Stimulated activated CD8-positive, alpha-beta memory T cell treated with anti-CD3 and anti-CD28 coated beads, Interleukin-4, amount 100 ng/mL, for 4 hours (primary cell): Measurements from ENCODE around the gene CLPTM1L.
A peak's percentile ranks its signal among the peaks of the same experiment; 100 is the strongest.
"Not testable (repeated sequence)": the region's sequence is repeated elsewhere in the genome, so short reads cannot be mapped to it uniquely, and the experiment has no call there.

Source experiments
- DNase-seq, 2 donors: peaks; one replicate each; pipeline ENCODE4 v3.0.0-alpha.2; 2020; ENCODE audit warnings: low read depth in 2 of 2, low spot score in 1 of 2

CLPTM1L gene

DNA sequence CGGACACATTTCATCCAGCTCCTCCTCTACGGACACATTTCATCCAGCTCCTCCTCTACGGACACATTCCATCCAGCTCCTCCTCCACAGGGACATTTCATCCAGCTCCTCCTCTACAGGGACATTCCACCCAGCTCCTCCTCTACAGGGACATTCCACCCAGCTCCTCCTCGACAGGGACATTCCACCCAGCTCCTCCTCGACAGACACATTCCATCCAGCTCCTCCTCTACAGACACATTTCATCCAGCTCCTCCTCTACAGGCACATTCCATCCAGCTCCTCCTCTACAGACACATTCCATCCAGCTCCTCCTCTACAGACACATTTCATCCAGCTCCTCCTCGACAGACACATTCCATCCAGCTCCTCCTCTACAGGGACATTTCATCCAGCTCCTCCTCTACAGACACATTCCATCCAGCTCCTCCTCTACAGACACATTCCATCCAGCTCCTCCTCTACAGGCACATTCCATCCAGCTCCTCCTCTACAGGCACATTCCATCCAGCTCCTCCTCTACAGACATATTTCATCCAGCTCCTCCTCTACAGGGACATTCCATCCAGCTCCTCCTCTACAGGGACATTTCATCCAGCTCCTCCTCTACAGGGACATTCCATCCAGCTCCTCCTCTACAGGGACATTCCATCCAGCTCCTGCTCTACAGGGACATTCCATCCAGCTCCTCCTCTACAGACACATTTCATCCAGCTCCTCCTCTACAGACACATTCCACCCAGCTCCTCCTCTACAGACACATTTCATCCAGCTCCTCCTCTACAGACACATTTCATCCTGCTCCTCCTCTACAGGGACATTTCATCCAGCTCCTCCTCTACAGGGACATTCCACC lies 17.8 kb downstream of the CLPTM1L start:
- not testable (repeated sequence) for DNase-seq

DNA sequence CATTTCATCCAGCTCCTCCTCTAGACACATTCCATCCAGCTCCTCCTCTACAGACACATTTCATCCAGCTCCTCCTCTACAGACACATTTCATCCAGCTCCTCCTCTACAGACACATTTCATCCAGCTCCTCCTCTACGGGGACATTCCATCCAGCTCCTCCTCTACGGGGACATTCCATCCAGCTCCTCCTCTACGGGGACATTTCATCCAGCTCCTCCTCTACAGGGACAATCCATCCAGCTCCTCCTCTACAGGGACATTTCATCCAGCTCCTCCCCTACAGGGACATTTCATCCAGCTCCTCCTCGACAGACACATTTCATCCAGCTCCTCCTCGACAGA lies 18.4 kb downstream of the CLPTM1L start:
- DNase-seq = not testable (repeated sequence)

DNA sequence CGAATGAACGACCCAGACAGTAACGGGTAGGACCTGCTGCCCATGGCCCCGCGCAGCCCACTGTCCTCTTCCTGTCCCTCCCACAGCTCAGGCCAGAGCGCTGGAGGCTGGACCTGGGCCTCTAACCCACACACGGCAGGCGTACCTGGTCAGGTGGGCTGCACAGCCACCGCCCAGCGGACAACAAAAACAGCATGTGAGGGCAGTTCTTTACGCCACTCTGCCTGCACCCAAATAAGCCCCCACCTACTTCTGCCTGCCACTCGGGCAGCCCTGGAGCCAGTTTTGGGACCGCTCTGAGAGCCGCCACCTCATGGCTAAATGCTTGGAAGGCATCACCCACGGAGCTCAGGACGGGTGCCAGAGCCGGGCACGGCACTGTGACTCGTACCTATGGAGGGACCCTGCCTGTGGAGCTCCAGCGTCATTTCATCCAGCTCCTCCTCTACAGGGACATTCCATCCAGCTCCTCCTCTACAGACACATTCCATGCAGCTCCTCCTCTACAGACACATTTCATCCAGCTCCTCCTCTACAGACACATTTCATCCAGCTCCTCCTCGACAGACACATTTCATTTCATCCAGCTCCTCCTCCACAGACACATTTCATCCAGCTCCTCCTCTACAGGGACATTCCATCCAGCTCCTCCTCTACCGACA lies 18.9 kb downstream of the CLPTM1L start:
- DNase-seq = no peak

DNA sequence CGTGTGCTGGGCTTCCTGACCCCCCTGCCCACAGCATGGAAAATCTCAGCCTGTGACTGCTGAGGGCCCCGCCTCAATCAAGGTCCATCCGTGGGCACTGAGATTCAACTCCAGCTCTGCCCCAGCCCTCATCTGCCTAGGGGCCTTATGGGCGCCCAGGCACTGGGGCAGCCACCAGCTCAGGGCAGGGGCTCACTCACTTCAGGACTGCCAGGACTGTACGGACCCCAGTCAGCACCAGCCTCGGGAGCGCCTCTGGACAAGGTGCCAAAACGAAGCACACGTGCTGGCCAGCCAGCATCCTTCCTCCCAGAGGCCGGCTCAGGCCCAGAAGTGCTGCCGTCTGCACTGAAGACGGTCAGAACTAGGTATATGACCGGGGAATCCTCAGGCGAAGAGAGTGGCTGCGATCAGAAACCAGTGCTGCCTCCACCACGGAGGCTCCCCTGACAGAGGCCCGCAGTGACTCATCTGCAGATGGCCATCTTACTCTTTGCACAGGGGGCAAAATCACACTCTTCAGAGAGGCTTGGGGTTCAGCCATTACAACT lies 19.6 kb downstream of the CLPTM1L start:
- DNase-seq = no peak

DNA sequence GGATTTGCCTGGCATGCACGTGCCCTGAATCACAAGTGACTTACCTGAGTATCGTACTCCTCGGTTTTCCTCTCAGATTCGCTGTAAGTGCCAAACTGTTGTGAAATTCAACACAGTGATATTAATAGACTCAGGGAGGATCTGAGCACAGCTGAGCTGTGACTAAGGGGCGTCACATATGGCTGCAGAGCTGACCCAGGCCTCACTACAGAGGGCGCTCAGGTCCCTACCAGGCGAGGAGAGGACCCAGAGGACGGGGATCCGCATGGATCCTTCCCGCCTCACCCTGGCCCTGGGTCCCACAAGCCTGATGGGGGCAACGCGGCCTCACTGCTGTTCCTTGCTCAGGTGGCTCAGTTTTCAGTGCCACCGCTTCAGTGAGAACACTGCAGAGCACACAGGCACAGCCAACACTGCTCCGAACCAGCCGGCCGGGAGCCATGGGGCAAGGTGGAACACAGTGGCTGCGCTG lies 20.1 kb downstream of the CLPTM1L start:
- no peak for DNase-seq

DNA sequence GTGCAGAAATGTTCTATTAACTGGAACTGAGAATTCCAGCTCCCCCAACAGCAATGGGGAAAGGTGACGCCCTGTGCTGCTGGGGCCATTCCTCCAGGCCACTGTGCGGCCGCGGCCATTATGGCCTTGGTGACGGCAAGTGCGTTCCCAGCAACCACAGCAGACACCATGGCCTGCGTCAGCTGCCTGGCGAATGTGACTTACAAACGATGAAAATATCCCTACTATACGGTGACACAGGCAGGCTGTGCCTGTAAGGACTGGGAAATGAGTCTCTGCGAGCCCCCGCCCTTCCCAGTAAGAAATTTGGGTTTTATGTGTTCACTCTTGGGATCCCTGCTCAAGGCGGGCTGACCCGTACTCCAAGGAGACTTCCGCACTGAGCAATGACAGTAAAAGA lies 20.6 kb downstream of the CLPTM1L start:
- no peak for DNase-seq

DNA sequence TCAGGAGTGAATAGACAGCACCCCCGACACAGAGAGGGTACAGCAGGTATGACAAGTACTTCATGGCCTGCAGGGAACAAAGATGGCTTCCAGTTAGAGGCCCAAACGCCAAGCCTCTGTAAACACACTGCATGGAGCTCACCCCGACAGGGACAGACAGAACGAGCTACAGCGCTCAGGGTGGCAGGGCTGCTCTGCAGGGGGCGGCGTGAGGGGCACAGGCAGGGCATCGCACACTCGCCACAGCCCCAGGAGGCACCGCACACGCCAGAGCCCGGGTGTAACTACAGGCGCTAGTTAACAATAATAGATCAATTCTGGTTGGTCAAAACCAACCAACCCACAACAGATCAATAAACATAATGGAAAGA lies 21.1 kb downstream of the CLPTM1L start:
- no peak for DNase-seq

DNA sequence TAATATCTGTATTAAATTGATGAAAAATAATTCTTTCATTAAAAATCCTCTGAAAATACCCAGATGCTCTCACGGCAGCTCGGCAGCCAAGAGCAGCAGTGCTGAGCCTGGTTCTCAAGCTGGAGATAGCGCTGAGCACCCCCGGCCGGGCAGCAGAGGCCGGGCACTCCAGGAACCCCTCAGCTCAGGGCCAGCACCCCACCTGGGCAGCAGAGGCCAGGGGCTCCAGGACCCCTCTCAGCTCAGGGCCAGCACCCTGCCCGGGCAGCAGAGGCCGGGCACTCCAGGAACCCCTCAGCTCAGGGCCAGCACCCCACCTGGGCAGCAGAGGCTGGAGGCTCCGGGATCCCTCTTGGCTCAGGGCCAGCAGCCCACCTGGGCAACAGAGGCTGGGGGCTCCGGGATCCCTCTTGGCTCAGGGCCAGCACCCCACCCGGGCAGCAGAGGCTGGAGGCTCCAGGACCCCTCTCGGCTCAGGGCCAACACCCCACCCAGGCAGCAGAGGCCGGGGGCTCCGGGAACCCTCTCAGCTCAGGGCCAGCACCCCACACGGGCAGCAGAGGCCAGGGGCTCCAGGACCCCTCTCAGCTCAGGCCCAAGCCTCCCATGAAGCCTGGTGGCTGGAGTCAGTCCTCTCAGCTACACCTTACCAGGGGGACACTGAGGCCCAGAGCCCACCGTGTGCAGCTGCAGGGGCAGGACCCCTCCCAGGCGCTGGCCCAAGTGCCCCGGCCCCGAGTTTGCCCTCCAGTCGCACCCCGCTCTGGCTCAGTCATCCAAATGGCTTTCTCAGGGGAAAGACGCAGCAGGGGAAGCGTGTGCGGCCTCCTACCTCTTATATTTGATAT lies 21.7 kb downstream of the CLPTM1L start:
- no peak for DNase-seq

DNA sequence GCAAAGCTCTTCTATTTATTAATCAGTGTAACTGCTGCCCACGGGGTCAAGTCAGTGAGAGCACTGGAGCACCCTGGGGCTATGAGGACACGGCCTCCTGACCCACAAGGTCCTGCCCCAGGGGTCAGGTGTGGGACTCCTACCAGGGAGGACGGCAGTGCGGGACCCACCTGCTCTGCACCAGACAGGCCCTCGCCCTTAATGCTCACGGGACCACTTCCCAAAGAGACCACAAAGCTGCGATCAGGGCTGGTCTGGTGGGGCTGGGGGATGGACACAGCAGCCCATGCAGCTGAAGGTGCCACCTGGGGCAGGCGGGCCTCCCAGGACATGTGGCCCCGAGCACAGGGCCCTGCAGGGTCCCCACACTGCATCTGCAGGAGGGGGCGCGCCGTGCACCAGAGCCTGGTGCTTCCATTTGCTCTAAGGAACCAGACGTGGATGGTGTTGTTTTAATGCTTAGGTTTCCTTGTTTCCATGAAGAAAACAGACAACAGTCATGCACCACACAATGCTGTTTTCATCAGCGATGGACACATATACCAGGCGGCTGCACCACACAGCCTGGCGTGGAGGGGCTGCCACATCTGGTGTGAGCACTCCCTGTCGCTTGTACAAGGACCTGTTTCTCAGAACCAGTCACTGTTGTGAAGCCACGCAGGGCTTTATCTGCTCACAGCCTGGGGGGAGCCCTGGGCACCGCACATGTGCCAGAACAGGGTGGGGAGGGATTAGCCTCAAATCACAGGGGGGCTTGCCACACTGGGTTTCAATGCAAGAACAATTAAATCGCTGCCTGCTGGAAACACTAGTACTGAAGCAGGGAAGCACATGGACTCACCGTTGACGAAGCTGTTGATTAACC lies 22.6 kb downstream of the CLPTM1L start:
- DNase-seq = no peak

DNA sequence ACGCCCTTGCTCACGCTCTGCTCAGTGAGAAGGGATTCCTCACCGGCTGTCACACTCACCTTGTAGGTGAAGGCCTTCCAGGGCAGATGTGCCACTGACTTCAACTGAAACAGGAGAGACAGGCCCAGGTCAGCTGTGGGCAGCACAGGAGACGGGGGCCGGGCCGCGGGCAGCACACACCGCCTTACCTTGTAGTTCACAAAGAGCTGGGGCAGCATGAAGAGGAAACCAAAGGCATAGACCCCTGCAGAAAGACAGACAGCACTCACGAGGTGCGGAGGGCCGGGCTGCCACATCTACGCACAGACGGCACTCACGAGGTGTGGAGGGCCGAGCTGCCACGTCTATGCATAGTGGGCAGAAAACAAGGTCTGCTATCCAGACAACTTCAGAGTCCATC lies 23.3 kb downstream of the CLPTM1L start:
- no peak for DNase-seq

DNA sequence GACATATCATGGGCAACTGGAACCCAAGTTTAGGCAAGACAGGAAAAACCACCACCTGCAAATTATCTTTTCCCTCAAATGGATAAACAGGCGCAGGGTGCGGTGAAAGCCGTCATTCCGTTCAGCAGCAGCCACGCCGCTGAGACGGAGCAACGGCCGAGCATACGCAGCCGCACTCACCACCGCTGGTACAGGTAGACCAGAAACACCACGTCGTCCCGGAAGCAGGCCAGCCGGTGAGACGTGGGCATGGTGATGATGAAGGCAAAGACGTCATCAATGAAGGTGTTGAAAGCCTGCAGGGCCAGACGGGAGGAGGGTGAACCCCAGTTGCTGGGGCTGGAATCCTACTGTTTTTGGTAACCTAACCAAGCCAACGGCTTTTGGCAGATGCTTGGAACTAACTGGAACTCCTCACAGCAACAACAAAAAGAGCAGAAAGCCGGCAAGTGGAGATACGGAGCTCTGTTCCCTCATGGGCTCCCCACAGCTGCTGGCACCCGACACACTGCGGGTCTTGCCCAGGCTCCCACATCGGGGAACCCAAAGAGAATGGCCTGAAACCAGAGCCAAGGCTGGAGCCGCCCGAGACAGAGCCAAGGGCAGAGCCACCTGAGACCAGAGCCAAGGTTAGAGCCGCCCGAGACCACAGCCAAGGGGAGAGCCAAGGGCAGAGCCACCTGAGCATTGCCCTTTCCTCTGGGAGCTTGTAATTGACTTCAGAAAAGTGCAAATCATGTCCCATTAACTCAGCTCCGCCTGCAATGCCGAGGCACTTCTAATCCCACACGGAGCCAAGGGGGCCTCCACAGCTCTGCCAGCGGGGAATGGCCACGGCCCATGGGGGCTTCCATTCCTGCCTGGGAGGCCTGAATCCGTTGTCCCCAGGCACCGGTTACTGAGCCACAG lies 24.2 kb downstream of the CLPTM1L start:
- DNase-seq = no peak

DNA sequence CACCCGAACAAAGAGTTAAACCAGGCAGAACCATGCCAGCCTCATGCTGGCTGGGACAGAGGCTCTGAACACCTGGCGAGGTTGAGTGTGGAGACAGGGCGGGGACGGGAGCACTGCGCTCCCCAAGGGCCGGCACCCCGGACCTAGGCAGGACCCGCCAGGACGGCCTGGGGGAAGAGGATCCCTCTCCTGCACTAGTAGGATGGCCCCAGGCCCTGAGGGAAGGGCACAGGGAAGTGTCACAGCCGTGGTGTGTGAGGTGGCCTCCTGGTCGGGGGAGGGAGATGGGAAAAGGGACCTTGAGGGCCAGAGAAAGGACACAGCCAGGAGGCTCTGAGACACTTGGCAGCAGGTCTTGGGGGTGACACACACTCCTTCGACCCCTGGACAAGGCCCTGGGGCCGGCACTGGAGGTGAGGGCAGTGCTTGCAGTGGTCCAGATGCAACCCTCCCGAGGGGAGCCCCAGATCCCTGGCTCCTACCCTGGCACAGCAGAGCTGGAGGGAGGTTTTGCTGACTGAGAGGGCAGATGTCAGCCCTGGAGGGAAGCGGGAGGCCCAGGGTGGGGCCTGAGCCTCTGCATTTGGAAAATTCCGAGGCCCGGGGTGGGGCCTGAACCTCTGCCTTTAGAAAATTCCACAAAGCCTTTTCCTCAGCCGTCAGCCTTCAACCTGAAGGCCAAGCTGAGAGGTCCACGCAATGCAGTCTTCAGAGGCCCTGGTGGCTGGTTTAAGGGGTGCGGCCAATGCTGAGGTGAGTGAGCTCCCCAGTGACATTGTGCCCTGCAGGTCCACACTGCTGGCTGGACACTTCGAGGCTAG lies 25.3 kb downstream of the CLPTM1L start:
- DNase-seq = no peak

DNA sequence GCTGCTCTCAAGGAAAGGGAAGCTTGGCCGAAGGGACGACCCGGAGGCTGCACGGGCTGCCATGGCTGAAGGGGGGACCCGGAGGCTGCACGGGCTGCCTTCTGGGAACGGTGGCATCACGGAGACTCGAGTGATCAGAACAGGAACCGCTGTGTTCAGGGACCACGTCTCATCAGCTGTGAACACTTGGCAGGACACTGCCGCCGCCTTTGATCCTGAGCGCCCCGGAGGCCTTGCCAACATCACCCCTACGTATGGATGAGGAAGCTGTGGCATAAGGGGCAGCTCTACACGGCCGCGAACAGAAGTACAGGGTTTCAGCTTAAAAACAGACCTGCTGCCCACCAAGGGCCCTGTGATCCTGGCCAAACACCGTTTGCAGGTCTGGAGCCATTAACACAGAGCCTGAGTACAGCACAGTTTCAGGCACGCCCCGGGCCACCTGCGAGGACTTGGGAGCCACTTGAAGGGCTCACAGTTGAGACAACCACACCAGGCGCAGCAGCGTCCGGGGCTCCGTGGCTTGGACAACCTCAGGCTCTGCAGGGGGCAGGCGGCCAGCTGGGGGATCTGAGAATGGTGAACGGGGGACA lies 26.1 kb downstream of the CLPTM1L start:
- no peak for DNase-seq

DNA sequence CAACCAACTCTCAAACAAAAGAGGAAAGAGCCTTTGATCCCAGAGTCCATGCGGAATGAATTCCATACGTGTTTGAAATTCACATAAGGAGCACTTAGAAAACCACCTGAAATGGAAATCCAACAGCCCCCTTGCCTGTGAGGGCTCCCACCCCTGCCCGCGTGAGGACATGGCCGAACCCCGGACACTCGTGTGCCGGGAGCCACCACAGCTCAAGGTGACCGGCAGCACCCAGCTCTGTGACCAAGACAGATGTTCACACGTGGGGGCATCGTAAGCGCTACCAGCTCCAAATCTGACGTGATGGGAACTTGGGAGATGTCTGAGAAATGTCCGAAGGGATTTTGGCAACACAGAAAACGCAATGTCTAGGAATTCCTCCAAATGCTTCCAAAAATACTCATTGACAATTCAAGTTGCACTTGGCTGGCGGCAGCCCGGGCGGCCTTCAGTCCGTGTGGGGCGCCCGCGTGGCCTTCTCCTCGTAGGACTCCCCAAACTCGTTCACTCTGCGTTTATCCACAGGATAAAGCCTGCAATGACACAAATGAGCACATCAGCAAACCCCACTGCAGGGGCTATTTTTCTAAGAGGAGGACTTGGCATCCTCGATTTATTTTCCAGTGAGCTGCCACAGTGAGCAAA lies 26.9 kb downstream of the CLPTM1L start:
- DNase-seq = no peak

DNA sequence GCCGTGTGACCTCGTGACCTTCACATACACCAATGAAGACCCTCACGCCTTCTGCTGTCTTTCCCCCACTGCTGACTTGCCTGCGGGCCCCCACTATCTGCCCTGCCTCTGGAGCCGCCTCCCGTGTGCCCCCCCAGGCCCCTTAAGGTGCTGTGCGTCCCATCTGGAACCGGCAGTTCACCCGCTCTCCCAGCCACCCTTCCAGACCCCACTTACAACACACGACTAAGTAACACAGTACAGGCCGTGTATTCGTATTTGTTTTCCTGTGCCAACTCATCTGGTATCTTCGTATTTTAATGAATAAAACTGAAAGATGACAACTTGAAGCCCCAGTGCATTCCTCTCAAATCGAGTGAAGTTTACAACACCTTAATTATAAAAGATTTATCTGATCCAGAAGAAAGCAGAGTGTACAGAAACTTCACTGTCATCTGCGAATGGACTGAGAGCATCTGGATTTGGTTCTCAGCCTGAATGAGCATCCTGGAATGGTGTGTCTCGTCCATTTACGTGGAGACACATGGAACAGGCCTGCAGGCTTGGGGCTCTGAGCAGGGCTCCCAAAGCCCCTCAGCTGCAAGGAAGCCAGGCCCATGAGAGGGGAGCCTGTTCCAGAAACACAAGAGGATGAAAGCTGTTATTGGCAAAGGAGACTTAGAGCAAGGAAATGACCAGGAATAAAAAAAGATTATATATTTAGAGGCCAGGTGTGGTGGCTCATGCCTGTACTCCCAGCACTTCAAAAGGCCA lies 28.1 kb downstream of the CLPTM1L start:
- DNase-seq = no peak

DNA sequence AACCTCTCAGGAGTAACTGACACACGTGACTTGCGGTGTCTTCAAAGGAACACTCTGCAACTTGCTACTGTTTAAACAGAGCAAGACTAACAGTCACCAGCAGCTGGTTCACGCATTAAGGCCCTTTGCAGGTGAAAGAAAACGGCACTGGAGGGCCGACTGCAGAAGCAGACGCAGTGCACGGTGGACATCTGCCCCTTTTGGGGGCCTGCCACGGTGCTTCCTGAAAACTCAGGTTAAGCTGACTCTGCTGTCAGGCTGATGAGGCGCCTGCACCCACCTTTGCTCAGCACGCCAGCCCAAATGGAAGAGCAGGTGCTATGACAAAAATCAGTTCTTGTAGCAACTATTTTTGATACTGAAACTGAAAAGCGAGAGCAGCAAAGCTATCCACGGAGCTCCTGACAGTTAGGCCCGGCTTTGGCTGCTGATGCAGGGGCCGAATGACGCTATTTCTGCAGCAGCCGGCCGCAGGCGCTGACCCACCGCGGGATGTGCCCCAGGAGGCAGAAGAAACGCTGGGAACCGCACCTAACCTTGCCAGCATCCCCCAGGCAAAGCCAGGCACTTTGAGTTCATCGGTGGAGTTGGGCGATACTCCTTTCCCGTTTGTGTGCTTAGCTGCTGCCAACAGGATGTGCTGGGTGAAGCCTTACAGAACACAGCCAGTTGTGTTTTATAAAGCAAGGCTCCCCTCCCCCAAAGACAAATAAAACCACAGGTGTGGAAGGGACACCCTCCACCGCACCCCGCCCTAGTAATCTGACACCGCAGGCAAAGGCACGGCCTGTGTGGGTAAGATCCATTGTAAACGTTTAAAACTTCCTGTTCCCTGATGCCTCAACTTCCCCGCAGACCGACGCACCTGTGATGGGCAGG lies 29.0 kb downstream of the CLPTM1L start:
- DNase-seq = peak in 1 of 2 donors; percentile 14
